Embryonic facial prominence (tissue), 1 donor: ENCODE results near the gene FOXJ1.

ENCODE experiments used
- DNase-seq: peaks from one replicate; pipeline ENCODE4 v3.0.0-alpha.2; 2016; ENCODE audit errors: extremely low spot score

The FOXJ1 gene

DNA sequence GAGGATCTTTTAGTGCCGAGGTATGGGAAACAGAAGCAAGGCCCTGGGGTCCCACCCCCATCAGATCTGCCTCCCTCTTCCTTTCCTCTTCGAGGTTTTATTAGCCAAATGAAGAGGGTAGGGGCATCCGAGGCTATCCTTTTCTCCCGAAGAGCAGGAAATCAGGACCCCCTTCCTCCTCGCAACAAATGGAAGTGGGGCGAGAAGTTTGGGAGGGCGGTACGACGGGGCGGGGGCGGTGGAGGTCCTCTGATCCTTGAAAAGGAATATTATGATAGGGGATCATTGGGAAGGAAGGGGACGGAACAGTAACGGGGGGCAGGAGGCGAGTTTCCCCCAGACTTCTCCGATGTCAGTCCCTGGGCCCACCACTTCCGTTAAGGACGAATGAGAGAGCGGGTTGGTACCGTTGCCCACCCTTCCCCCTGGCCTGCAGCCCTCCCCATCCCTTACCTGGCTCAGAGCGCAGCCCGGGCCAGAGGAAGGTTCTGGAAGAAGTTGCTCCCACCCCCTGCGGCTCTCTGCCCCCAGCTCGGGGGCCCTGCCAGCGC, 309 bp downstream of the FOXJ1 start:
- DNase-seq: no peak

DNA sequence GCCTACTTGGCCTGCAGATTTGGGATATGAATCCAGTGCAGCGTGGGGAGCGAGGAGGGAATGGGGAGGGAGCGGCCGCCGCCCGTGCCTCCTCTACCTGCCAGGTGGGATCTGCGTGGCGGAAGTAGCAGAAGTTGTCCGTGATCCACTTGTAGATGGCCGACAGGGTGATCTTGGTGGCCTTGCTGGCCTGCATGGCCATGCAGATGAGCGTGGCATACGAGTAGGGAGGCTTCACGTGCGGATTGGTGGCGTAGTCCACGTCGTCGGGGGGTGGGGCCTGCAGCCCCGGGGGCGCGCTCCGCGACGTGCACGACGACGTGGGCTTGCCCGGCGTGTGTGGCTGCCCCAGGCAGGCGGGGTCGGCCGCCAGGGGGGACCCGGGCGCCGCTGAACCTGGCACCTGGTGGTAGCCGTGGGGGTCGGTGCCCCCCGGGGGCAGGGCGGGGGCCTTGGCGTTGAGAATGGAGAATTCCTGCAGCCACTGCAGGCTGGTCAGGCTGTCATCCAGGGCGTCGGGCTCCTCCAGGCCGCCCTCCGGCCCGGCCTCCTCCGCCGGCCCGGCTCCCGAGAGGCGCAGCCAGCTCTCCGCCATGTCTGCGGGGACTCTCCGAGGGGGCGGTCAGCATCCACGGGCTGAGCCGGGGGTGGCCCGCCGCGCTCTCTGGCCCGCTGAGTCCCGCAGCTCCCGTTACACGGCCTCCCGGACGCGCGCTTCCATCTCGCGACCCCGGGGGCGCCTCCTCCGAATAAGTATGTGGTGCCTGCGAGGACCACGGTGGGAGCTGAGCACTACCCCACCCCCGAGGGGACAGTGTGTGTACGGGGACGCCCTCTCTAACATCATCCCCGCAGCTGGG, 1.0 kb downstream of the FOXJ1 start:
- no peak for DNase-seq

DNA sequence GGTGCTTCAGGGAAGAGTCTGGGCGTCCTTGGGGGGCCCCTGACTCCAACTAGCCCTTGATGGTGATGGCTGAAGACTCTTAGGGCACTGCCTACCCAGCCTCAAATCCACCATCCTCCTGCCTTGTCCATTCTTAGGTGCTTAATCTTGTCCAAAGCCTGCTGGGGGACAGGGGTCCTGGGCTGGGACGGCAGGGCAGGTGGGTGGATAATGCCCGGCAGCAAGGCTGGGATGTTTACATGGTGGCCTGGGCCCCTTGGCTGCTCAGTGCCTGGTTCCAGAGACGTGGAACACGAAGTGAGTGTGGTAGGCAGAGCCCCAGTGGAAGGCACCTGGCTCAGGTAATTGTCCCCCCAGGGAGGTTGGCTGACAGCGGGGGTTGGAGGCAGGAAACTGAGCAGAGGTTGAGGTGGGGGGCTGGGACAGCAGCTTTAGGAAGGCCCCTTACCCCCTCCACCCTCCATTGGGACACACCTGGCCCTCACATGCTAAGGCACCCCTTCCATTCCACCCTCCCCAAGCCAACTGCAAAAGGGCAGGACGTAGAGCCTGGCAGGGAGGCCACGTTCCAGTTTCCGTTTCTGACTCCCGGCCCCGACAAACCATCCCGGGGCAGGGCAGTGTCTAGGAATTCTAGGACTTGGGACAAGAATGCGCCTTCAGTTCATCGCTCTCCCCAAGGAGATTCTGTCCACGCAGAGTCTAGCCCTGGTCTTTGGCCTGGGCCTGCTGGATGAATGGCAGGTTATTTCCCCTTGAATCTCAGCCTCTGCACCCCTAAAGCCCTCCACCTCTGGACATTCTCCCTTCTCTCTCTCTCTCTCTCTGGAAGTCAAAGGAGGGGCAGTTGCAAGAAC, 1.9 kb downstream of the FOXJ1 start:
- DNase-seq: no peak

DNA sequence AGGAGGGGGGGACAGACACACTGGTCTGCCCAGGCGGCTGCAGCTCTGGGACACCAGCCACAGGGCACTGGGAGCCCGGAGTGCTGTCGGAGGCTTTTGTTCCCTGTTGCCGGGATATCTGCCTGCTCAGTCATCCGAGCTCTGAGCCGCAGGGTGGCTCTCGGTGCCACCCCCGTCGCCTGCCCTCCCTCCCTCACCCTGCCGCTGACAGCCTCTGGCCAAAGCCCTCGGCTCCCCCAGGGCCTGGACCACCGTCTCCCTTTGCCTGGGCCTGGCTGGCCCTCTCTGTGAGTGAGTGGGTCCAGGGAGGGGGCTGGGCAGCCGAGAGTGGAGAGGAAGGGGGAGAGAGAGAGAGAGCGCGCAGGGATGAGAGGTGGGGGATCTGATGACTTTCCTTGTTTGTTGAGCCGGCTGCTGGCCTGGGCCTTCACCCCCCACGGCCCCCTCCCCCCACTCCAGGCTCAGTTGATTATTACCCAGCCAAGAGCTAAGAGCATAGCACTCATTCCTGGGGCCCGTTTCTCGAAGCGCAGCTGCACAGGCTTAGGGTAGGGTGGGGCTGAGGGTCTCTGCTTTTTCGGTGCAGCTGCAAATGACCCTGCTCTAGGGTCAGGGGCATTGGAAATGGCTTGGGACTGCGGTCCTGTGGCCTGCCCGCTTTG, 2.7 kb downstream of the FOXJ1 start:
- DNase-seq: no peak

GRCh38 chr17:76137351-76138233, 3.5 kb downstream of the FOXJ1 start:
- no peak for DNase-seq

DNA sequence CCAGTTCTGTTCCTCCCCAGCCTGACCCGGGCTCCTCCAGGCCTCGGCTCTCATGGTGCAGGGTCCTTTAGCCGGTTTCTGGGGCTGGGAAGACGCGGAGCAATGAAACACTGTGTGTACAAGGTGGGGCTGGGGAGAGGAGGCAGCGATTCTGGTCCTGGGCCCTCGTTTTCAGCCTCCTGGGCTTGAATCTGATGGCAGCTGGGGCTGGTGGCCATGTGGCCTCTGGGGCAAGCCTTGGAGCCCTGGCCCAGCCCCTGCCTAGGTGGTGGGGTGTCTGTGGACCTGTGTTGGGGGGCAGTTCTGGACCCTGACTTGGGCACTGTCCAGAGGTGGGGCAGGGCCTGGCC, 4.1 kb downstream of the FOXJ1 start:
- DNase-seq: no peak

GRCh38 chr17:76136276-76137000, 4.6 kb downstream of the FOXJ1 start:
- no peak for DNase-seq

- no peak for DNase-seq
These were observed 5.2 kb downstream of the FOXJ1 start for GRCh38 chr17:76135810-76136188.

- no peak for DNase-seq
These were observed 5.9 kb downstream of the FOXJ1 start for GRCh38 chr17:76134911-76135809.

DNA sequence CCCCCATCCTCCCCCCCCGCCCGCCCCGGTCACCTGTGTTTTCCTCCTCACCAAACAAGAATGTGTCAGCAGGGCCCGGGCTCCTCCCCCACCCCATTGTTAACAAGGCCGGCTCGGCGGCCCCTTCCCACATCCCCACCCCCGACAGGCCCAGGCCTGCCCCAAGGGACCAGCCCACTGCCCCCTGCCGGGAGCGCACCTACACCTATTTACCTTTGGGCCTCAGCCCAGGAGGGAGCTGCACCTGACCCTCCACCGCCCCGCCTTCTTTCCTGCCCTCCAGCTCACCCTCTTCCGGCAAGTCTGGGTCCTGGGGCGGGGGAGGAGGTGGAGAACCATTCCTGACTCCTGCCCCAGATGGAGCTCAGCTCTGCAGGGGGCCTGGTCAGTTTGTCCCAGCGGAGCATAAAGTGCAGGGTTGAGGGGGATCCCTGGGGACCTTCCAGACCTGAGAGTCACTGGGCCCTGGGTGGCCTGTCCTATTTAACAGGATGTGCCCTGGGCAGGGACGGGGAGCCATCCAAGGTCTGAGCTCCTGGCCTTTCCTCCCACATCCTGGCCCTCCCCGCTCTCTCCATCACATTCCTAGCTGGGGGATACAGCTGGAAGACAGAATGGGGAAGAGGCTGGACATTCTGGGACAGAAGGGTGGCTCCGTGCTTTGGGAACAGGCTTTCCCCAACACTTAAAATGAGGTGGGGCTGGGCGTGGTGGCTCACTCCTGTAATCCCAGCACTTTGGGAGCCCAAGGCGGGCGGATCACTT, 8.3 kb downstream of the FOXJ1 start:
- DNase-seq: no peak

DNA sequence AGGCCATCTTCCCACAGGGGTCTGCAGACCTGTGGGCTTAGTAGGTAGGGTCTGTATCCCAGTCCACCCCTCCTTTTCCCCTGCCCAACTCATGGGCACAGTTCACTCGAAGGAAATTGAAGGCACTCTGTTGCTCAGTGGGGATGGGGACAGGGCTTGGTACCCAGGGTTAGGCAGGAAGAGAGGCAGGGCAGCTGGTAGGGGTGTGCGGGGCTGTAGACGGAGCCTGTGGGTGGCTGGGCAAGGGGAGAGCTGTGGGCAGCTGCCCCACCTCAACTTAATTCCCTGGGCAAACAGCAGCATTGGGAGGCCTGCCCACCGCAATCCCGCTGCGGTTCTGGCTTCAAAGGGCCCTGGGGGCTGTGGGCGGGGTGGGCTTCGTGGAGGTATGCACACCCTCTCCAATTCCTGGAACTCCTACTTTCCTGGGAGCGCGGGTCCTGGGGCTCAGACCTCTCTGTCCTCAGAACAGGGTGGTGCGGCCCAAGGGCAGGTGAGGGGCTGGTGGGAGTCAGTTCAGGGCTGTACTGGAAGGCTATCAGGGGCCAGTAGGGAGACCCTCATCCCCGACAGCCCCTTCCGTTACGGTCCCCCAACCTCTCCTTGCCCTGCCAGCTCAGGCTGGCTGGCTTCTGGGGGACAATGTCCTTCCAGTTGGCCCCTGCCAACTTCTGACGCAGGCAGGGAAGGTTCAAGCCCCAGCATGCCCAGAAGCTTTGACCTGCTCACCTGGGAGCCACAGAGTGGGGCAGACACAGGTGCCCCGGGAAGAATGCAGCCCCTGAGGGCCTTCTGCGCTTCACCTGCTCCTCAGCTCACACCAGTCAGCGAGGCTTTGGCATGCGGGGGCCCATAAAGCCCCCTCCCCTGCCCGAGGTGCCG, 9.1 kb downstream of the FOXJ1 start:
- DNase-seq: no peak

DNA sequence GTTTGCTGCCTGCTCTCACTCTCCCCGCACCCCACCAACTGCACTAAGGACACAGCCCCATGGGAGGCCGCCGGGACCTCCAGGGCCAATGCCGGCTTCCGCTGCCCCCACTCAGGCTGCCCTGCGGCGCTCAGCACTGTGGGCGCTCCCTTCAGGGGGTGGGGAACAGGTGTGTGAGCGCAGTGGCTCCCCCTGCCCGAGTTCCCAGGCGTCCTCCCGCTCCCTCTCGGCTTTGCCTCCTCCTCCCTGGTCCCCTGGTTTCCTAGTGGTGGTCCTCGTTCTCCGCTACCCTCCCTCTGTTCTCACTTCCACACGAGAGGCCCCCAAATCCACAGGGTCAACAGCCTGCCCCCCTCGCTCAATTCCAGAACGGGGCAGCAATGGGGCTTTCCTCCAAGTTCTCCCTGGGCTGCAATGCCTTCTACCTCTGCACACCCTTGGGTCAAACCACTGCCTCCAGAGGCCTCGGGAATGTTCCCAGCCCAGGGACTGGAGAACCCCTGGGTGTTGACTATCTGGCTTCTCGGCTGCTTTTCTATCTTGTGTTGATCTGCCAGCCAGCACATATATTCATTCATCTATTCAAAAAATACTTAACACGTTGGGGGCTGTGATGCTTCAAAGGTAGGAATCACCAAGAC, 9.9 kb downstream of the FOXJ1 start:
- DNase-seq: no peak

- no peak for DNase-seq
These were observed 10.6 kb downstream of the FOXJ1 start for GRCh38 chr17:76130473-76130872.

- no peak for DNase-seq
These were observed 15.1 kb downstream of the FOXJ1 start for GRCh38 chr17:76125922-76126321.

GRCh38 chr17:76125391-76125675, 15.7 kb downstream of the FOXJ1 start:
- no peak for DNase-seq

GRCh38 chr17:76124582-76125390, 16.3 kb downstream of the FOXJ1 start:
- no peak for DNase-seq
